SK-N-SH treated with all-trans-retinoic acid at 6 μM for 48 hours (cell line): Measurements from ENCODE around the gene GNG5.

Experiments used
- ATAC-seq: fragments of 200-7000 bp; cut with Tn5 transposase; 3 replicates; pipeline ENCODE4 v1.9.1; 2020; ENCODE audit warnings: mild to moderate bottlenecking, moderate library complexity
- ARNTL ChIP-seq: fragments of 450-650 bp; formaldehyde crosslinking; IDR thresholded peaks from 2 replicates; pipeline ENCODE4 v1.5.0; 2020; ENCODE audit warnings: low read depth, mild to moderate bottlenecking, moderate library complexity, borderline replicate concordance
- BACH2 ChIP-seq: fragments of 250-450 bp; sonication (Bioruptor Pico); IDR thresholded peaks from 2 replicates; pipeline ENCODE4 v1.9.0; 2021; ENCODE audit warnings: mild to moderate bottlenecking, borderline replicate concordance
- CREB5 ChIP-seq: fragments of 250-450 bp; sonication (Bioruptor Pico); IDR thresholded peaks from 2 replicates; pipeline ENCODE4 v1.5.1; 2020; ENCODE audit warnings: low read depth, mild to moderate bottlenecking, moderate library complexity
- CSDC2 ChIP-seq: fragments of 250-450 bp; sonication (Bioruptor Pico); IDR thresholded peaks from 2 replicates; pipeline ENCODE4 v1.5.0; 2020; ENCODE audit warnings: mild to moderate bottlenecking, moderate library complexity
- ESRRG ChIP-seq: fragments of 250-450 bp; sonication (Bioruptor Pico); IDR thresholded peaks from 2 replicates; pipeline ENCODE4 v1.6.1; 2021; ENCODE audit warnings: mild to moderate bottlenecking
- GLIS3 ChIP-seq: fragments of 250-450 bp; sonication (Bioruptor Pico); IDR thresholded peaks from 2 replicates; pipeline ENCODE4 v1.5.0; 2020; ENCODE audit warnings: mild to moderate bottlenecking, moderate library complexity
- ISL1 ChIP-seq: fragments of 250-450 bp; sonication (Bioruptor Pico); IDR thresholded peaks from 2 replicates; pipeline ENCODE4 v2.1.2; 2022; ENCODE audit warnings: mild to moderate bottlenecking, moderate library complexity
- OSR1 ChIP-seq: fragments of 250-450 bp; sonication (Bioruptor Pico); IDR thresholded peaks from 2 replicates; pipeline ENCODE4 v1.8.0; 2022; ENCODE audit warnings: moderate library complexity, mild to moderate bottlenecking, inconsistent platforms
- PPARA ChIP-seq: fragments of 250-450 bp; sonication (Bioruptor Pico); IDR thresholded peaks from 2 replicates; pipeline ENCODE4 v1.5.0; 2020; ENCODE audit warnings: mild to moderate bottlenecking, borderline replicate concordance
- RARB ChIP-seq: fragments of 250-450 bp; sonication (Bioruptor Pico); IDR thresholded peaks from 2 replicates; pipeline ENCODE4 v1.8.0; 2021; ENCODE audit warnings: mild to moderate bottlenecking, moderate library complexity
- SNAI2 ChIP-seq: fragments of 250-450 bp; sonication (Bioruptor Pico); IDR thresholded peaks from 2 replicates; pipeline ENCODE4 v1.5.0; 2020; ENCODE audit warnings: mild to moderate bottlenecking, moderate library complexity
- TCF4 ChIP-seq: fragments of 250-450 bp; sonication (Bioruptor Pico); IDR thresholded peaks from 2 replicates; pipeline ENCODE4 v1.8.0; 2021; ENCODE audit warnings: mild to moderate bottlenecking, moderate library complexity, borderline replicate concordance
- TOX ChIP-seq: fragments of 250-450 bp; sonication (Bioruptor Pico); IDR thresholded peaks from 2 replicates; pipeline ENCODE4 v1.8.0; 2021; ENCODE audit warnings: mild to moderate bottlenecking, moderate library complexity, borderline replicate concordance
- ZC3H10 ChIP-seq: fragments of 250-450 bp; sonication (Bioruptor Pico); IDR thresholded peaks from 2 replicates; pipeline ENCODE4 v1.5.1; 2021; ENCODE audit warnings: mild to moderate bottlenecking, moderate library complexity
- ZFP3 ChIP-seq: fragments of 250-450 bp; sonication (Bioruptor Pico); IDR thresholded peaks from 2 replicates; pipeline ENCODE4 v1.5.0; 2020; ENCODE audit warnings: mild to moderate bottlenecking, moderate library complexity
- ZFP30 ChIP-seq: fragments of 450-650 bp; formaldehyde crosslinking; IDR thresholded peaks from 2 replicates; pipeline ENCODE4 v1.5.0; 2022; ENCODE audit warnings: mild to moderate bottlenecking, moderate library complexity
- ZNF565 ChIP-seq: fragments of 450-650 bp; formaldehyde crosslinking; conservative IDR thresholded peaks from 2 replicates; pipeline ENCODE4 v1.5.0; 2020; ENCODE audit warnings: low read depth, mild to moderate bottlenecking, moderate library complexity
- ZNF70 ChIP-seq: fragments of 450-650 bp; formaldehyde crosslinking; IDR thresholded peaks from 2 replicates; pipeline ENCODE4 v1.5.0; 2020; ENCODE audit warnings: mild to moderate bottlenecking, moderate library complexity
- TF ChIP-seq, protein P1 (sequence below): fragments of 250-450 bp; sonication (Bioruptor Pico); IDR thresholded peaks from 2 replicates; pipeline ENCODE4 v1.8.0; 2020; ENCODE audit warnings: mild to moderate bottlenecking, moderate library complexity, borderline replicate concordance
- TF ChIP-seq, protein P2 (sequence below): fragments of 250-450 bp; sonication (Bioruptor Pico); IDR thresholded peaks from 2 replicates; pipeline ENCODE4 v1.5.1; 2021; ENCODE audit warnings: mild to moderate bottlenecking, moderate library complexity

GNG5 gene

DNA sequence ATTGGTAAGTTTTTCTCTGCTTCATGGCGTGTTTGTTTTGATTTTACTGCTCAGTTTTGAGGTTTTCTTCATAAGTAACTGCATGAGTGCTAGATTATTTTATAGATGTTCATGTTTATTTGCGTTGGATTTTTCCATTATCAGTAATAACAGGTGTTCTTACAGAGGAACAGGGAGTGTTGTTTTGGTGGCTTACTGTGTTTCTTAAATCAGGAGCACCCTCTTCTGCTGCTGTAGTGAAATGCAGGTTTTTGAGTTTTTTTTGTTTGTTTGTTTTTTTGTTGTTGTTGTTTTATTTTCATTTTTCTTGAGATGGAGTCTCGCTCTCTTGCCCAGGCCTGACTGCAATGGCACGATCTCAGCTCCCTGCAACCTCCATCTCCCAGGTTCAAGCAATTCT lies 35.3 kb upstream of the GNG5 start (continued):
- TF ChIP-seq CREB5: no peak
- no peak for TF ChIP-seq ZFP30 (CRISPR knock-in tag)
- TF ChIP-seq, protein P1, sequence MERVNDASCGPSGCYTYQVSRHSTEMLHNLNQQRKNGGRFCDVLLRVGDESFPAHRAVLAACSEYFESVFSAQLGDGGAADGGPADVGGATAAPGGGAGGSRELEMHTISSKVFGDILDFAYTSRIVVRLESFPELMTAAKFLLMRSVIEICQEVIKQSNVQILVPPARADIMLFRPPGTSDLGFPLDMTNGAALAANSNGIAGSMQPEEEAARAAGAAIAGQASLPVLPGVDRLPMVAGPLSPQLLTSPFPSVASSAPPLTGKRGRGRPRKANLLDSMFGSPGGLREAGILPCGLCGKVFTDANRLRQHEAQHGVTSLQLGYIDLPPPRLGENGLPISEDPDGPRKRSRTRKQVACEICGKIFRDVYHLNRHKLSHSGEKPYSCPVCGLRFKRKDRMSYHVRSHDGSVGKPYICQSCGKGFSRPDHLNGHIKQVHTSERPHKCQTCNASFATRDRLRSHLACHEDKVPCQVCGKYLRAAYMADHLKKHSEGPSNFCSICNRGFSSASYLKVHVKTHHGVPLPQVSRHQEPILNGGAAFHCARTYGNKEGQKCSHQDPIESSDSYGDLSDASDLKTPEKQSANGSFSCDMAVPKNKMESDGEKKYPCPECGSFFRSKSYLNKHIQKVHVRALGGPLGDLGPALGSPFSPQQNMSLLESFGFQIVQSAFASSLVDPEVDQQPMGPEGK (CRISPR knock-in tag): no peak
- no peak for TF ChIP-seq PPARA (CRISPR knock-in tag)
- no peak for TF ChIP-seq ARNTL (CRISPR knock-in tag)

DNA sequence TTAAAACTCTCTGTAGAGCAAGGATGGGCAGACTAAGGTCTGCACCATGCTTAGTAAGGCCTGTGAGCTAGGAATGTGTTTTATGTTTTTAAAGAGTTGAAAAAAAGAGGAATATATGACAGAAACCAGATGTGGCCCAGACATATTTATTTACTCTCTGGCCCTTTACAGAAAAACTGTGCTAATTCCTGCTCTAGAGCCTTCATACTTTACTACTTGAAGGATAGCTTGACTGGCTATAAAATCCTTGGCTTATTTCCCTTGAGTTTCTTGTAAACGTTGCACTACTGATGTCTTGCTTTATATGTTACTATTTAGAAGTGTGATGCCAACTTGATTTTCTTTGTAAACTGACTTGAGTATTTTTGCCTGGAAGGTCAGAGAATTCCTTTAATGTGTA lies 34.4 kb upstream of the GNG5 start:
- peak; percentile 58 for ATAC-seq
- no peak for TF ChIP-seq TOX (CRISPR knock-in tag)
- TF ChIP-seq ESRRG (CRISPR knock-in tag): no peak
- TF ChIP-seq OSR1 (CRISPR knock-in tag): no peak
- no peak for TF ChIP-seq BACH2 (CRISPR knock-in tag)
- no peak for TF ChIP-seq ISL1 (CRISPR knock-in tag)
- TF ChIP-seq ZFP30 (CRISPR knock-in tag): no peak
- no peak for TF ChIP-seq ZNF565 (CRISPR knock-in tag)
- TF ChIP-seq, protein P2, sequence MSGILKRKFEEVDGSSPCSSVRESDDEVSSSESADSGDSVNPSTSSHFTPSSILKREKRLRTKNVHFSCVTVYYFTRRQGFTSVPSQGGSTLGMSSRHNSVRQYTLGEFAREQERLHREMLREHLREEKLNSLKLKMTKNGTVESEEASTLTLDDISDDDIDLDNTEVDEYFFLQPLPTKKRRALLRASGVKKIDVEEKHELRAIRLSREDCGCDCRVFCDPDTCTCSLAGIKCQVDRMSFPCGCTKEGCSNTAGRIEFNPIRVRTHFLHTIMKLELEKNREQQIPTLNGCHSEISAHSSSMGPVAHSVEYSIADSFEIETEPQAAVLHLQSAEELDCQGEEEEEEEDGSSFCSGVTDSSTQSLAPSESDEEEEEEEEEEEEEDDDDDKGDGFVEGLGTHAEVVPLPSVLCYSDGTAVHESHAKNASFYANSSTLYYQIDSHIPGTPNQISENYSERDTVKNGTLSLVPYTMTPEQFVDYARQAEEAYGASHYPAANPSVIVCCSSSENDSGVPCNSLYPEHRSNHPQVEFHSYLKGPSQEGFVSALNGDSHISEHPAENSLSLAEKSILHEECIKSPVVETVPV (CRISPR knock-in tag): no peak
- no peak for TF ChIP-seq PPARA (CRISPR knock-in tag)
- TF ChIP-seq GLIS3 (CRISPR knock-in tag): no peak
- TF ChIP-seq ZFP3 (CRISPR knock-in tag): no peak
- TF ChIP-seq CREB5: no peak
- no peak for TF ChIP-seq SNAI2 (CRISPR knock-in tag)
- TF ChIP-seq ARNTL (CRISPR knock-in tag): no peak
- no peak for TF ChIP-seq ZNF70 (CRISPR knock-in tag)
- TF ChIP-seq TCF4 (CRISPR knock-in tag): no peak
- no peak for TF ChIP-seq CSDC2 (CRISPR knock-in tag)
- TF ChIP-seq ZC3H10: no peak

GRCh38 chr1:84539972-84540371 lies 33.6 kb upstream of the GNG5 start:
- TF ChIP-seq ISL1 (CRISPR knock-in tag) (peak; percentile 78), ZFP30 (CRISPR knock-in tag) (no peak)
- peak; percentile 77 for ATAC-seq

GRCh38 chr1:84538599-84538998 lies 32.2 kb upstream of the GNG5 start:
- ATAC-seq: no peak
- TF ChIP-seq RARB (CRISPR knock-in tag): no peak
- TF ChIP-seq ZC3H10: no peak
- TF ChIP-seq, protein P1 (CRISPR knock-in tag): no peak
- no peak for TF ChIP-seq TCF4 (CRISPR knock-in tag)
- TF ChIP-seq OSR1 (CRISPR knock-in tag): no peak
- no peak for TF ChIP-seq CSDC2 (CRISPR knock-in tag)
- TF ChIP-seq, all 23 proteins: peak for 0
